ENCODE measurements around the gene RHBDD1.

The RHBDD1 gene, protein sequence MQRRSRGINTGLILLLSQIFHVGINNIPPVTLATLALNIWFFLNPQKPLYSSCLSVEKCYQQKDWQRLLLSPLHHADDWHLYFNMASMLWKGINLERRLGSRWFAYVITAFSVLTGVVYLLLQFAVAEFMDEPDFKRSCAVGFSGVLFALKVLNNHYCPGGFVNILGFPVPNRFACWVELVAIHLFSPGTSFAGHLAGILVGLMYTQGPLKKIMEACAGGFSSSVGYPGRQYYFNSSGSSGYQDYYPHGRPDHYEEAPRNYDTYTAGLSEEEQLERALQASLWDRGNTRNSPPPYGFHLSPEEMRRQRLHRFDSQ

DNA sequence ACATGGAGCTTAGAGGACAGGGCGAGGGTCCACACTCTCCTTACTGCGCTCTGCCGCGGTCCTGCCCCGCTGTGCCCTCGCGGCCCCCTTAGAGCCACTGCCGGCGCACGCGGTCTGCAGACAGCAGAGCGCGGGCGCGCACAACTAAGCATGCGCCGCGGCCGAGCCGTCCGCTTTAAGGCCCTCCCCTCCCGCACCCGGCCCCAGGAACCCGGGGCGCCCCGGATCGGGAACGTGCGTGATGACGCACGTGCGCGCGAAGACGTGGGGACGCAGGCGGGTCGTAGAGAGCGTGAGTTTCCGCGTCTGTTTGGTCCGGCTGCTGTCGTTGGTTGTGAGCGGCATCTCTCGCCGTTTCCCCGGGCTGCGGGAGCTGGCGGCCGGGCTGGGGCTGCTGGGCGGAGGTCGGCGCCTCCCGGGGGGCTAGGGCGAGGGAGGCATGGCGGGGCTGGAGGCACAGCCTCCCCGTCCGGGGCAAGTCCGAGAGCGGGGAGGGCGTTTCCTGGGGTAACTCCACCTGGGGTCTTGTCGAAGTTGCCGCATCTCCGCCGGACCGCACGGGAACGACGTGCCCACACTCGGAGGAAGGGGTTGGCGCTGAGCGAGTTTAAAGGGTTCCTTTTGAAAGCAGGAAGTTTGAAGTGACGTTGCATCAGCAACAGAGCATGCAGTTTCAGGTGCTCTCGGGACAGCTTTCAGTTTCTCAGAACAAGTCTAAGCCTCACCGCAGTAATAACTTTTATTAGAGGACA, at the start of gene RHBDD1:
Gene RHBDD1 (plus strand): TSS at position 259 of the 752 bp plus-strand sequence. CDS start 28,640 bp downstream, outside the sequence.
- H3K4me3 ChIP-seq (ENCODE audit: low read depth, low read length) = peak within 1 kb of the TSS; percentile 80
- TF ChIP-seq, protein P1, sequence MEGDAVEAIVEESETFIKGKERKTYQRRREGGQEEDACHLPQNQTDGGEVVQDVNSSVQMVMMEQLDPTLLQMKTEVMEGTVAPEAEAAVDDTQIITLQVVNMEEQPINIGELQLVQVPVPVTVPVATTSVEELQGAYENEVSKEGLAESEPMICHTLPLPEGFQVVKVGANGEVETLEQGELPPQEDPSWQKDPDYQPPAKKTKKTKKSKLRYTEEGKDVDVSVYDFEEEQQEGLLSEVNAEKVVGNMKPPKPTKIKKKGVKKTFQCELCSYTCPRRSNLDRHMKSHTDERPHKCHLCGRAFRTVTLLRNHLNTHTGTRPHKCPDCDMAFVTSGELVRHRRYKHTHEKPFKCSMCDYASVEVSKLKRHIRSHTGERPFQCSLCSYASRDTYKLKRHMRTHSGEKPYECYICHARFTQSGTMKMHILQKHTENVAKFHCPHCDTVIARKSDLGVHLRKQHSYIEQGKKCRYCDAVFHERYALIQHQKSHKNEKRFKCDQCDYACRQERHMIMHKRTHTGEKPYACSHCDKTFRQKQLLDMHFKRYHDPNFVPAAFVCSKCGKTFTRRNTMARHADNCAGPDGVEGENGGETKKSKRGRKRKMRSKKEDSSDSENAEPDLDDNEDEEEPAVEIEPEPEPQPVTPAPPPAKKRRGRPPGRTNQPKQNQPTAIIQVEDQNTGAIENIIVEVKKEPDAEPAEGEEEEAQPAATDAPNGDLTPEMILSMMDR (conservative IDR thresholded peaks at IDR 0.05; ENCODE audit: low read depth, low read length) = no peak
- DNase-seq (ENCODE audit: low read depth) = peak; percentile 97

DNA sequence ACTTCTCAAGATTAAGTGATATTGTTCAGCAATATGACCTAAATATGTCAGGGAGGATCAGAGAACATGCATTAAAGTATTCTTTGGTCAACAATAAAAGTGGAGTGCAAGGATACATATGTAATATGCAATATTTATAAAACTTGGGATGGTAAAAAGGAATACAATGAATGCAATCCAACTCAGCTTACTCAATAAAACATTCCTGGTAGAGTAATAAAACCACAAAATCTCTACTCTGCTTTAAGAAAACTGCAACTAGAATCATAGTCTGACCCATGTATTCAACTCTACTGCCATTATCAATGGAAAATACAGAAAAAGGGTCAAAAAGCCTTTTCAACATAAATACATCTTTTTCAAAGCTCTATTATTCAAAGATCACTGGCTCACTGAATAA, 47.8 kb upstream of the RHBDD1 start:
- TF ChIP-seq, protein P1 (conservative IDR thresholded peaks at IDR 0.05; ENCODE audit: low read depth, low read length) = no peak
- no peak for DNase-seq (ENCODE audit: low read depth)
- no peak overlapping the region for H3K4me3 ChIP-seq (ENCODE audit: low read depth, low read length)

DNA sequence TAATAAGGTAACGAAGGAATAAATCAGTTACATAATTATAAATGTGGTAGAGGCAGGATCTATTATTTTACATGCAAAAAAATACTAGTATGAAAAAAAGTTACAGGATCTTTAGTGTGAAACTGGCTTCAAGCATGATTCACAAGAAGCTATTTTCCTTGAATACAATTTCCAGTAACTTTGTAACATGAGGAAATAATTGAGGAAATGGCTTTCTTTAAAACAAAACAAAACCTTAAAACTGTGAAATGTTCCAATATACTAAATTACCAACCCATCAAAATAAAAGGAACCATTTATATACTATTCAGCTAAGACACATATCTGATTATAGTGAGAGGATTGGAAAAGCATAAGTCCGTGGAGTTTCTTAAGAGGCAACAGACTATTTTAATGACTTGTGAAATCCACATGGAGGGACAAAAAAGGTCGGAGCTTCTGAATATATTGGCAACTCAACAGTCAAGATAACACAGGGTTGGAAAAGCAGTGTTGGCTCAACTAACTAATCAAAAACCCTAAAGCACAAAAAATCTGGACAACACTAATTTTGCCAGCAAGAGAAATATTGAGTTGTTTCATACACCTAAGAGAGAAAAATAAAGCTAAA, 46.9 kb upstream of the RHBDD1 start:
- TF ChIP-seq, protein P1 (conservative IDR thresholded peaks at IDR 0.05; ENCODE audit: low read depth, low read length) = no peak
- DNase-seq (ENCODE audit: low read depth) = peak; percentile 23
- no peak overlapping the region for H3K4me3 ChIP-seq (ENCODE audit: low read depth, low read length)

DNA sequence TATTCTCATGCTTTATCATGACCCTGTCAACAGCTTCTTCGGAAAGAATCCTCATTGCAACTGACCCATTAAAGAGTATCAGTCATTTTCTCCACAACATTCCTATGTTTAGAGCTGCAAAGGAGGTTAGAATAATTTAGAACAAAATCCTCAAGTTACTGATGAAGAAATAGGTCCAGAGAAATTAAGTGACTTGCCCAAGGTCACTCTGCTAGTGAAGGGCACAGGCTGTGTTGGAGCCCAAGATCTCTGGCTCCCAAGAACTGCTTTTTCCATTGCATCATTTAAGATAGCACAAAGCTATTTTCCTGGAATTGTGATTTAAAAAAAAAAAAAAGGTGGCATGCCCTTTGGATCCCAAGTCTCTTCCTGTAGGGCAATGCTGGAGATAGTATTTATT, 45.8 kb upstream of the RHBDD1 start:
- peak; percentile 57 for DNase-seq (ENCODE audit: low read depth)
- TF ChIP-seq, protein P1 (conservative IDR thresholded peaks at IDR 0.05; ENCODE audit: low read depth, low read length) = no peak
- H3K4me3 ChIP-seq (ENCODE audit: low read depth, low read length) = no peak overlapping the region

DNA sequence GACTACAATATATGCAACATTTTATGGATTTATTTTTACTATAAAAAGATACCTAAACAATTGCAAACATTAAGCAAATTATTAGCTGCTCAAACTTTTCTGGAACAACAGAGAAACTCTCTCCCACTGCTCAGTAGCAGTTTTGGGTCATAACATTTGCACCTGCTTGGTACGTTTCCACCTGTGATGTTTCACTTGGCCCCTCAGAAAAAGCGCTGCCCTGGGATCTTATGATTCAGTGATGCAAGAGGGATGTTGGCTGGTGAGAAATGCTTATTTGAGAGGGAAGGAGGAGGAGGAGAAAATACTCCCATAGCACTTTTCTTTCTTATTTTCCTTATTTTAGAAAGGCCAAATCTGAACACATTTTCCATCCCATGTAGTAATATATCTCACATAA, 45.4 kb upstream of the RHBDD1 start:
- TF ChIP-seq, protein P1 (conservative IDR thresholded peaks at IDR 0.05; ENCODE audit: low read depth, low read length) = no peak
- H3K4me3 ChIP-seq (ENCODE audit: low read depth, low read length) = no peak overlapping the region
- DNase-seq (ENCODE audit: low read depth) = no peak

DNA sequence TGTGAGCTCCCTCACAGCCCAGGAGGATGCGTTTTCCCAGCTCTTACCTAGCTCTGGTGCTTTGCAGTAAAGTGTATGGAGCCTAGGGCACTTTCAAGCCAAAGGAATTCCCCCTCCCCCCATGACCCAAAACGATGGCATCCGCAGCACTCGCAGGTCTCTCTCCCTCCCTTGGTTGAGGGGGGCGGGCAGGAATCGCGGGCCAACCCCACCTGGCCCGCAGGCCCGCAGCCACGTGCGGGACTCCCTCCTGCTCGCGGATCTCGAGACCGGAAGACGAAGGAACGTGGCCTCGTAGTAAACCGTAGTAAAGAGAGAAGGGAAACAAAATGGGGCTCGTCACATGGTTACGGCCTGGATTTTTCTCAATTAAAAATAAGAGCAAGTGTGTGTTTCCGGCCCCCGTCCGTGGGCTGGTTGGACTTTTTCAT, 44.8 kb upstream of the RHBDD1 start:
- TF ChIP-seq, protein P1 (conservative IDR thresholded peaks at IDR 0.05; ENCODE audit: low read depth, low read length) = no peak
- DNase-seq (ENCODE audit: low read depth) = peak; percentile 88
- peak overlapping the region; percentile 71 for H3K4me3 ChIP-seq (ENCODE audit: low read depth, low read length)

Data from choroid plexus epithelial cell (primary cell).